H9 (cell line): ENCODE data around the gene RAB9A. TPM values are rescaled to one million over a fixed set of nuclear protein-coding genes. Genes with fewer than 3 reads are reported as not detected.

ENCODE experiments used
- DNase-seq: peaks from one replicate; pipeline ENCODE4 v3.0.0-alpha.2; 2017
- H2AFZ ChIP-seq: one replicate; pipeline ENCODE4 v1.6.1; 2013; ENCODE audit warnings: mild to moderate bottlenecking, low read length, control low read depth, moderate library complexity
- H2AK5ac ChIP-seq: 2 replicates; pipeline ENCODE4 v1.6.1; 2013; ENCODE audit warnings: low read length, control low read depth, mixed read lengths; ENCODE audit not compliant: insufficient read length
- H2BK120ac ChIP-seq: one replicate; pipeline ENCODE4 v1.6.1; 2013; ENCODE audit warnings: low read depth, mild to moderate bottlenecking, low read length, control low read depth, inconsistent platforms; ENCODE audit not compliant: poor library complexity, severe bottlenecking
- H2BK12ac ChIP-seq: 2 replicates; pipeline ENCODE4 v1.6.1; 2013; ENCODE audit warnings: low read length, control low read depth, mixed read lengths, low read depth; ENCODE audit not compliant: insufficient read length
- H2BK15ac ChIP-seq: 2 replicates; pipeline ENCODE4 v1.6.1; 2013; ENCODE audit warnings: low read depth, low read length, control low read depth
- H2BK20ac ChIP-seq: one replicate; pipeline ENCODE4 v1.6.1; 2013; ENCODE audit warnings: low read depth, mild to moderate bottlenecking, low read length, control low read depth, inconsistent platforms; ENCODE audit not compliant: poor library complexity, severe bottlenecking
- H2BK5ac ChIP-seq: 2 replicates; pipeline ENCODE4 v1.6.1; 2013; ENCODE audit warnings: low read length, control low read depth, mixed read lengths; ENCODE audit not compliant: insufficient read length
- H3K14ac ChIP-seq: 2 replicates; pipeline ENCODE4 v1.6.1; 2013; ENCODE audit warnings: low read length, control low read depth; ENCODE audit not compliant: insufficient read depth
- H3K18ac ChIP-seq: 2 replicates; pipeline ENCODE4 v1.6.1; 2013; ENCODE audit warnings: low read depth, mild to moderate bottlenecking, mixed read lengths, low read length, control low read depth; ENCODE audit not compliant: insufficient read length
- H3K23ac ChIP-seq: 2 replicates; pipeline ENCODE4 v1.6.1; 2013; ENCODE audit warnings: low read length, control low read depth, mixed read lengths, low read depth; ENCODE audit not compliant: insufficient read length
- H3K23me2 ChIP-seq: 2 replicates; pipeline ENCODE4 v1.6.1; 2013; ENCODE audit warnings: low read depth, mild to moderate bottlenecking, mixed read lengths, low read length, control low read depth; ENCODE audit not compliant: insufficient read length, poor library complexity, severe bottlenecking
- H3K27ac ChIP-seq: 2 replicates; pipeline ENCODE4 v1.5.1; 2013; ENCODE audit warnings: low read length, control low read depth, mixed read lengths, low read depth; ENCODE audit not compliant: insufficient read length
- H3K27me3 ChIP-seq: 2 replicates; pipeline ENCODE4 v1.6.1; 2013; ENCODE audit warnings: low read length, control low read depth, inconsistent platforms; ENCODE audit not compliant: insufficient read depth
- H3K4ac ChIP-seq: 2 replicates; pipeline ENCODE4 v1.6.1; 2013; ENCODE audit warnings: low read depth, mild to moderate bottlenecking, control low read depth, inconsistent platforms, low read length, moderate library complexity
- H3K4me1 ChIP-seq: 2 replicates; pipeline ENCODE4 v1.6.1; 2013; ENCODE audit warnings: low read length, control low read depth, inconsistent platforms; ENCODE audit not compliant: insufficient read depth
- H3K4me2 ChIP-seq: 2 replicates; pipeline ENCODE4 v1.6.1; 2013; ENCODE audit warnings: low read length, control low read depth, mixed read lengths; ENCODE audit not compliant: insufficient read length, insufficient read depth
- H3K56ac ChIP-seq: 2 replicates; pipeline ENCODE4 v1.6.1; 2013; ENCODE audit warnings: low read depth, mild to moderate bottlenecking, mixed read lengths, low read length, control low read depth; ENCODE audit not compliant: insufficient read length
- H3K79me1 ChIP-seq: 2 replicates; pipeline ENCODE4 v1.6.1; 2013; ENCODE audit warnings: low read depth, mild to moderate bottlenecking, moderate library complexity, low read length, control low read depth, inconsistent platforms; ENCODE audit not compliant: insufficient read depth, poor library complexity, severe bottlenecking
- H3K79me2 ChIP-seq: 2 replicates; pipeline ENCODE4 v1.6.1; 2013; ENCODE audit warnings: low read length, control low read depth, inconsistent platforms; ENCODE audit not compliant: insufficient read depth
- H3K9ac ChIP-seq: 2 replicates; pipeline ENCODE4 v1.6.1; 2013; ENCODE audit warnings: low read length, control low read depth, mixed read lengths; ENCODE audit not compliant: insufficient read length; ENCODE audit errors: extremely low read depth
- H3K9me3 ChIP-seq: one replicate; pipeline ENCODE4 v1.6.1; 2013; ENCODE audit warnings: low read depth, low read length, inconsistent platforms; ENCODE audit not compliant: control insufficient read depth
- H3T11ph ChIP-seq: one replicate; pipeline ENCODE4 v1.6.1; 2013; ENCODE audit warnings: mild to moderate bottlenecking, low read length, control low read depth, inconsistent platforms
- H4K20me1 ChIP-seq: one replicate; pipeline ENCODE4 v1.6.1; 2013; ENCODE audit not compliant: control insufficient read depth, insufficient read length, insufficient read depth
- H4K5ac ChIP-seq: 2 replicates; pipeline ENCODE4 v1.6.1; 2013; ENCODE audit warnings: low read depth, mild to moderate bottlenecking, mixed read lengths, low read length, control low read depth; ENCODE audit not compliant: insufficient read length
- H4K8ac ChIP-seq: replicated peaks from 2 replicates; pipeline ENCODE4 v1.6.1; 2013; ENCODE audit warnings: low read length, control low read depth, mixed read lengths, low read depth; ENCODE audit not compliant: insufficient read length
- H4K91ac ChIP-seq: 2 replicates; pipeline ENCODE4 v1.6.1; 2013; ENCODE audit warnings: low read depth, mild to moderate bottlenecking, moderate library complexity, mixed read lengths, low read length, control low read depth; ENCODE audit not compliant: insufficient read length
- H3K27ac Mint-ChIP-seq, 3 experiments: 2 replicates in 2 of 3; 3 replicates in 1 of 3; pipeline ENCODE4 v1.8.0; 2020 to 2021; ENCODE audit warnings: mixed read lengths in 3 of 3, mild to moderate bottlenecking in 1 of 3, moderate library complexity in 1 of 3
- H3K27me3 Mint-ChIP-seq: 2 replicates; pipeline ENCODE4 v1.8.0; 2021; ENCODE audit warnings: low read depth, mild to moderate bottlenecking, moderate library complexity, mixed read lengths
- H3K36me3 Mint-ChIP-seq, 3 experiments: 2 replicates in 2 of 3; 3 replicates in 1 of 3; pipeline ENCODE4 v1.8.0; 2020 to 2021; ENCODE audit warnings: low read depth in 3 of 3, mixed read lengths in 3 of 3; ENCODE audit not compliant: insufficient read depth in 1 of 3
- H3K4me1 Mint-ChIP-seq, 2 experiments: 2 replicates each; pipeline ENCODE4 v1.8.0; 2020; ENCODE audit warnings: mixed read lengths in 2 of 2
- H3K4me3 Mint-ChIP-seq, 2 experiments: 2 replicates in 1 of 2; 3 replicates in 1 of 2; pipeline ENCODE4 v1.8.0; 2020 to 2021; ENCODE audit warnings: mild to moderate bottlenecking in 2 of 2, mixed read lengths in 2 of 2, moderate library complexity in 1 of 2
- H3K9me3 Mint-ChIP-seq, 2 experiments: 2 replicates in 1 of 2; 3 replicates in 1 of 2; pipeline ENCODE4 v1.8.0; 2020; ENCODE audit warnings: mild to moderate bottlenecking in 2 of 2, mixed read lengths in 2 of 2, moderate library complexity in 1 of 2
- CTCF ChIP-seq: fragments of 200-600 bp; sonication (generic); conservative IDR thresholded peaks from 3 replicates; pipeline ENCODE4 v1.8.0; 2021; ENCODE audit warnings: antibody characterized with exemption, mild to moderate bottlenecking
- total RNA-seq: library from RNA; stranded (reverse); gene quantifications from 2 replicates; pipeline ENCODE4 v1.2.1, GENCODE V29; 2021

The RAB9A gene
- total RNA-seq, 1 experiment from 2014 or later: 21.3 TPM

- Histone ChIP-seq H3K23ac (no peak overlapping the region), H3K9me3 (no peaks in the 10 kb centered on the region), H2AFZ (no peak overlapping the region), H3K27me3 (no peaks in the 10 kb centered on the region), H3K23me2 (no peaks in the 10 kb centered on the region), H3K4ac (no peak overlapping the region), H4K8ac (no peak overlapping the region), H3K18ac (no peak overlapping the region), H4K20me1 (no peaks in the 10 kb centered on the region), H3K56ac (no peak overlapping the region), H4K91ac (no peak overlapping the region), H3K27ac (no peak overlapping the region), H4K5ac (no peak overlapping the region), H3T11ph (no peak overlapping the region), H2BK20ac (no peak overlapping the region), H3K79me1 (no peaks in the 10 kb centered on the region), H3K4me1 (no peaks in the 10 kb centered on the region; the same call in 1 of the 2 replicates), H2BK5ac (no peak overlapping the region), H3K9ac (peak overlapping the region; percentile 6), H3K4me2 (peak overlapping the region; percentile 79), H2BK12ac (no peak overlapping the region), H2AK5ac (no peak overlapping the region), H3K79me2 (no peaks in the 10 kb centered on the region), H2BK15ac (no peak overlapping the region), H3K14ac (no peak overlapping the region), H2BK120ac (no peak overlapping the region)
- Mint-ChIP-seq H3K36me3 (peaks cover 0 to 20% (median 8%) of the 10 kb centered on the region in 3 experiments; a peak in 2 of 7 replicates), H3K4me1 (peaks cover 7 to 10% of the 10 kb centered on the region in 2 experiments), H3K9me3 (peaks cover 30 to 55% of the 10 kb centered on the region in 2 experiments), H3K4me3 (peak overlapping the region; percentile 78 to 85; a peak in 4 of 5 replicates), H3K27ac (no peak overlapping the region), H3K27me3 (no peaks in the 10 kb centered on the region; the same call in 1 of the 2 replicates)
- TF ChIP-seq CTCF: no peak
- no peak for DNase-seq
Observed at GRCh38 chrX:13654116-13654515, 34.8 kb upstream of the RAB9A start.
